ENCODE results near the gene G0S2.

GRCh38 chr1:209633335-209633997 lies 41.7 kb upstream of the G0S2 start:
- no peak for TF ChIP-seq E2F6 (IDR thresholded peaks at IDR 0.05)
- no peak for TF ChIP-seq MAX (IDR thresholded peaks at IDR 0.05)
- TF ChIP-seq RXRA (IDR thresholded peaks at IDR 0.05; ENCODE audit: insufficient read depth, low read depth, low read length): no peak
- TF ChIP-seq ATF2 (IDR thresholded peaks at IDR 0.05; ENCODE audit: low read length): no peak
- no peak for TF ChIP-seq CEBPB (IDR thresholded peaks at IDR 0.05; ENCODE audit: low read depth, low read length)
- TF ChIP-seq, protein P1, sequence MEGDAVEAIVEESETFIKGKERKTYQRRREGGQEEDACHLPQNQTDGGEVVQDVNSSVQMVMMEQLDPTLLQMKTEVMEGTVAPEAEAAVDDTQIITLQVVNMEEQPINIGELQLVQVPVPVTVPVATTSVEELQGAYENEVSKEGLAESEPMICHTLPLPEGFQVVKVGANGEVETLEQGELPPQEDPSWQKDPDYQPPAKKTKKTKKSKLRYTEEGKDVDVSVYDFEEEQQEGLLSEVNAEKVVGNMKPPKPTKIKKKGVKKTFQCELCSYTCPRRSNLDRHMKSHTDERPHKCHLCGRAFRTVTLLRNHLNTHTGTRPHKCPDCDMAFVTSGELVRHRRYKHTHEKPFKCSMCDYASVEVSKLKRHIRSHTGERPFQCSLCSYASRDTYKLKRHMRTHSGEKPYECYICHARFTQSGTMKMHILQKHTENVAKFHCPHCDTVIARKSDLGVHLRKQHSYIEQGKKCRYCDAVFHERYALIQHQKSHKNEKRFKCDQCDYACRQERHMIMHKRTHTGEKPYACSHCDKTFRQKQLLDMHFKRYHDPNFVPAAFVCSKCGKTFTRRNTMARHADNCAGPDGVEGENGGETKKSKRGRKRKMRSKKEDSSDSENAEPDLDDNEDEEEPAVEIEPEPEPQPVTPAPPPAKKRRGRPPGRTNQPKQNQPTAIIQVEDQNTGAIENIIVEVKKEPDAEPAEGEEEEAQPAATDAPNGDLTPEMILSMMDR (IDR thresholded peaks at IDR 0.05; ENCODE audit: control extremely low read depth in 1 of 3, insufficient read depth in 1 of 3, low read depth in 1 of 3, low read length in 3 of 3): no peak
- TF ChIP-seq JUND (IDR thresholded peaks at IDR 0.05; ENCODE audit: low read length): no peak
- TF ChIP-seq USF2 (IDR thresholded peaks at IDR 0.05; ENCODE audit: low read length): no peak
- TF ChIP-seq NRF1 (IDR thresholded peaks at IDR 0.05; ENCODE audit: low read depth, low read length): no peak
- TF ChIP-seq CHD2 (IDR thresholded peaks at IDR 0.05; ENCODE audit: low read length): no peak
- TF ChIP-seq RAD21 (IDR thresholded peaks at IDR 0.05 in 1 of 2, conservative IDR thresholded peaks at IDR 0.05 in 1 of 2; ENCODE audit: low read depth in 2 of 2, low read length in 2 of 2): no peak

Measured in H1 (cell line).